ENCODE data around the gene ELMOD1.

Gene ELMOD1

DNA sequence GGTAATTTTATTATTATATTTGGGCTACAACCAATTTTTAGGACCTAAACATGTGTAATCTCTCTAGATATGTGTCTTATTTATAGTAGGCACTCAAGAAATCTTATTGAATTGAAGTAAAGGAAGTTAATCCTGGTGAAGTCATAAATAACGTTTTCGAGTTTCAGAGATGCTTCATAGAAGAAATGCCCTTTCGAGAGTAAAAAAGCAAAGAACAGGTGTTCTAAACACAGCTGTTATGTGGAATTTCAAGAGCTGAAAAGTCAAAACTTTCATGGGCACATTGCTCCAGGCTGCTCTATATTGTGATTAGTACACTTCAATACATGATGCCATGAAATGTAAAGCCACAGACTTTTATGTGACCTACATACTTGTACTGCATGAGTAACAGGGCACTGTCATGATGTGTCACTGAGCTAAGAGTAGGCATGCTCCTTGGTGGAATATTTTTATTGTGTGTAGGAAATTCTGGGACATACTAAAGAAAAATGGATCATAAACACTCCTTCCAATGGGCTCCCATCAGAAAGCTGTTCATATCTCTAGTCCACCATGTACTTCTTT lies 7.2 kb upstream of the ELMOD1 start:
- DNase-seq (ENCODE audit: low read depth, low spot score), result no peak

DNA sequence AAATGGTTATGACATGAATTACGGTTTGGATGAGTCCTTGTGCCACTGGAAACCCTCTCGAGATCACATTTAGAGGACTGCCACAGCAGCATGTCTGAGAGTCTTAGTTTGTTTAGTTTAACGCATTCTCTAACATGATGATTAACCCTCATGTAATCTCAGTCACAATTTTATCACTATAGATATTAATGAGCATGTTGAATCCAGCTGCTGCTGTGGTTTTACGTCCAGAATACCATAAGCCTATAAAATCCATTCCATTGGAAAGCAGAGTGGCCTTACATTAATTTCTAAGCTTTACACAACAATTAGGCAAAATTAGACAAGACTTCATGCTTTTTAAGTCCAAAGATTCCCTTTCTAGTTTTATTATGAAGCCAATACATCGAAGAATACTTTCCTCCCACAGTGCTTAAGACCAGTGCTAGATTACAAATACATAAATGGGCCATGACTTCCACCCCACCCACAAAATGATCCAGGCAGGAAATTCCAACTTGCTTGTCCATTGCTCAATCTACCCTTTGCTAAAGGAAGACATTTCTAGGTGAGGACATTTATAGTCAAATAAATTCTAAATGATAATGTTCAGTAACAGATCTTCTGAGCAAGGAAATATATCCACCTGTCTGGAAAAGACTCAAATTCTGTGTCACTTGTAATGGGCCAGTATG lies 3.5 kb upstream of the ELMOD1 start:
- no peak for DNase-seq (ENCODE audit: low read depth, low spot score)

DNA sequence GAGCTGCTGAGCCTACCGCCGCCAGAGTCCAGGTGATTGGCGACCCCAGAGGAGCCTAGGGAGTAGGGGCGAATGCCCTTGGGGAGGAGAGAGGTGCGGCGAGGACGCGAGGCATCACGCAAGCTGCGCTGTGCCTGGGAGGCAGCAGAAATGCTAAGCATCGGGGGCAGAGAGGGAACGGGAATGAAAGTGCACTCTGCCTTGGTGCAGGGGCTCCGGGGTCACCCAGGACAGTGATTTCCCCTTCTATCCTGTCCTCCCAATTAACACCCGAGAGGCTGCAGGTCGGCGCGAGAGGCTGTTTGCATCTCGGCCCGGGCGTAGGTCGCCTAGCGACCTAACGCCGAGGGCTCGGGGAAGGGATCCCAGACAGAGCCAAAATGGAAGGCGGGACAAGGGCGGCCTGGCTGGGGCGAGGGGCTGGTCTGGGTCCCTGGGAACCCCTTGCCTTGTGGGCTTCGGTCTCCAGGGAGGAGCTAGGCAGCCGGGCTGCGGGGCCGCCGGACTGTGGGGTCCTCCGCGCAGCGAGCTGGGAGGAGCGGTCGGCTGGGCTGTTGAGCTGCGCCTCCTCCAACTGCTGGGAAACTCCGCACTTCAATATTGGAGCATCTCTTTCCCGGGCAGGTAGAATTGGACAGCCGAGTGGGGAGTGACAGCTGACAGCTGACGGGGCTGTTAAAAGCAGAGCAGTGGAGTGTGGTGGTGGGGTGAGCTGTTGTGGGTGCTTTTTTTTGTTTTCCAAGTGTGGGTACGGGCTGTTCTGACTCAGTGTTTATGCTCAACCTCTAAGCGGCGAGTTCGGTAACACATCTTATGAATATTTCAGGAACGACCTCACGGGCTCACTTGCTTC lies 657 bp downstream of the ELMOD1 start:
- DNase-seq (ENCODE audit: low read depth, low spot score), result no peak

DNA sequence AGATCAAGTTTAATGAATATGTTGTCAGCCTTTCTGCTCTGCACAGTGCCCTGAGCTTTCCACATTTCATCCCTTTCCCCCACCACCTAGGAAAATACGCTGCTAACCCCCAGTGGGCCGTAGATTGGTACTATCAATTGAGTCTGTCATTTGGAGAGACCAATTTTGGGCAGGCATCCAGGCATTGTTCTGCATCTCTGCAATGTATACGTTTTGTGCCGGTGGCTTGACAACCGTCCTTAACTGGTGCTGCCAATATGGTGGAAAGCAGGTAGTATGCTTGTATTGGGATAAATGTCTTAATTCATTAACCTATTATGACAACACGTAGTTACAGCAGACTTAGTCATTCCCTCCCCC lies 1.3 kb downstream of the ELMOD1 start:
- DNase-seq (ENCODE audit: low read depth, low spot score), result no peak

DNA sequence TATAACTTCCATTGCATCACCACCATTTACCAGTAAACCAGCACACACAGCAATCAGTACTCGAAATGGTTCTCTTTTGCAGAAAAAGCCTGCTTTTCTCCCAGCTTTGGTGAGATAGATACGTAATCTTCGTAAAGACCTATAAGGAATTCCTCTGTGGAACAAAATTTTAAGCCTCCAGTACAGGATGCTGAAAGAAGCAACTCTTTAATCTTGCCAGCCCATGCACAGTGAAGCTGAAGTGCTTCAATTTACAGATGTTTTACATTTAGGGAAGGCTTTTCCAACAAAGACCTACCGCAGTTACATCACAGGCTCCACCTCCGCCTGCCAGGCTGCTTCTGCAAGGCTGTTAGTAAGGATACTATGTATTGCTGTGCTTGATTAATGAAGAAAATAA lies 1.9 kb downstream of the ELMOD1 start:
- no peak for DNase-seq (ENCODE audit: low read depth, low spot score)

DNA sequence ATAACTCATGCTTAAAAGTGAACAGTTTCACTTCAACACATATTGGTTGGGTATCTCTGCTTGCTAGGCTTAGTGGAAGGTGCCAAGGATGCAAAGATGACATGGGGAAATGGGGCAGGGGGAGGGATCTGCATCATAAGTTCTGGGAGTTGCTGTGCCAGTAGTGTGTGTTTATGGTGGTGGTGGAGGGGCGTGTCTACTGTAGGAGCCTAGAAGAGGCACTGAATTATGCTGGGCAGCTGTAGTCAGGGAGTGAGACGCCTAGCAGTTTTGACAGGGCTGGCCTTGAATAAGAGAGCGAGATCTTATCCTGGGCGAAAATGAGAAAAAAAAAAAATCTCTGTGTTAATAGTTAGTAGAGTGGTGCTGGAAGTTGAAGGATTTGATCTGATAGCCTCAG lies 3.0 kb downstream of the ELMOD1 start:
- DNase-seq (ENCODE audit: low read depth, low spot score), result no peak

DNA sequence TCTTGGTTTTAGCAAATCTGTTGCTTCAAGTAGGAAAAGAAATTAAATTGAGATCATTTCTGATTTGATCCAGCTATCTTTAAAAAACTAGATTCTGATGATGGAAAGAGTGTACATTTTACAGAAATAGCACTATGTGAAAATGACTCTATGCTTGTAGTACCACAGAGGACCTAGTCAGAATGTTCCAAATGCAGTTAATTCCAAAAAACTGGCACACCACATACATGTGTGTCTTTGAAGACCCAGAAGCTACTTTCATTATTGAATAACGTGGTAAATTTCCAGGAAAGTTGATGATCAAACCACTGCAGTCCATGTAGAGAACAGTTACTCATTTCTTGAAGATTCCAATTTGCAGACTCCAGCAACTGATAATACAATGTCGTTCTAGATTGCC lies 3.8 kb downstream of the ELMOD1 start:
- no peak for DNase-seq (ENCODE audit: low read depth, low spot score)

DNA sequence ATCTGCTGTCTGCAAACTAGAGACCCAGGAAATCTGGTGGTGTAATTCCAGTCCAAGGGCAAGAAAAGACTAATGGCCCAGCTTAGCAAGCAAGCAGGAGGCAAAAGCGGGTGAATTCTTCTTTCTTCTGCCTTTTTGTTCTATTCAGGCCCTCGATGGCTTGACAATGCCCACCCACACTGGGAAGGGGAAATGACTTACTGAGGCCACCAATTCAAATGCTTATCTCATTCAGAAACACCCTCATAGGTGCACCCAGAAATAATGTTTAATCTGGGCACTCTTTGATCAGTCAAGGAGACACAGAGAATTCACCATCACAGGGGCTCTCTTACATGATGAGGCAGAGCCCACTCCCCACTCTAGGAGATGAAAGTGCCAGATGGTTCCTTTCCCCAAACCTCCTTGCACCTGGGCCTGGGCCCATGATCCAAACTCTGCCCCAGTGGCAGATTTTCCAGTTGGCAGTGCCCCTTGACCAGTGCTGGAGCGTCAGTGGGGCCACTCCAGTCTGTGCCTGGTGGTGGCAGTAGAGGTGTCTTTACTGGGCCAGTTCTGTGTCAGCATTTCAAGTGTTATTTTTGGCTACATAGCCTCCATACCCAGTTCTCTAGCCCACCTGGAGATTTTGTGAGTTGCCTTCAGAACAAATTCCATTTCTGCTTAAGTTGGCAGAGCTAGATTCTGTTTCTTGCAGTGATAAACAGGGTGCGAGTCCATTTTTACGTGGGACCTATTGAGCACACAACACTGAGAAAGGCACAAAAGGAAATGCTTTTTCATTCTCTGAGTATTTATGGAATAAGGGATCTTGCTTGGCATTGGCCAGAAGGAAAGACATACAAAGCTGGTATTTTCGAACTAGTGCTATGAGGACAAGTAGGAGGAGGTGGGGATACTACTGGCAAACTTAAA lies 7.5 kb downstream of the ELMOD1 start:
- no peak for DNase-seq (ENCODE audit: low read depth, low spot score)

DNA sequence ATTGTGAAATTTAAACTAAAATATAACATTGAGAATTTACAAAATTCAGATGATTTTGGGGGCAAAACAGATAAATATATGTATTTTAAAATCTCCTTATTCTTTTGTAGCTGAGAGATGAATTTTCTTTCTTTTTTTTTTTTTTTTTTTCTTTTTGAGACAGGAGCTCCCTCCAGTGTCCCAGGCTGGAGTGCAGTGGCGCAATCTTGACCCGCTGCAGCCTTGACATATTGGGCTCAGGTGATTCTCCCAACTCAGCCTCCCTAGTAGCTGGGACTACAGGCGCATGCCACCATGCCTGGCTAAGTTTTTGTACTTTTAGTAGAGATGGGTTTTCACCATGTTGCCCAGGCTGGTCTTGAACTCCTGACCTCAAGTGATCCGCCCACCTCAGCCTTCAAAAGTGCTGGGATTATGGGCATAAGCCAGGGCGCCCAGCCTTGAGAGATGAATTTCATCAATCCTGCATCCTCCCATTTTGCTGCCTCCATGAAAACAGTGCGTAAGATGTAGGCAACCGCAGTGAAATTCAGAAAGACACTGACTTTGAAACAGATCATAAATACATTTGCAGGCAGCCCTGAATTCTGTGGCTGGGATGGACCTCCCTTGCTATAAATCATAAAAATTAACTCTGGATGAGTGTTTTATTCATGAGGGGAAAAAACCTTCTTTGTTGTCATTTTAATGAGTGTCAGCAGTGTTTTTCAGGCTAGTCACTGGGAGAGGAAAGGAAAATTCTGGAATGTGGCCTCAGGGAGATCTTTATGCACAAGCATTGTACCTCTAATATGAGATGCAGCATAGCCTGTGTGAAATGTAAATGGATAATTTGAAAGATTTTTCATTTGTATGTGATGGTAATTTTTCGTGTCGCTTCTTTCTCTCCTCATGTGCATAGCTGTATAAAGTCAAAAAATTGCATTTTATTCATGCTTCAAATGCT lies 14.4 kb downstream of the ELMOD1 start:
- DNase-seq (ENCODE audit: low read depth, low spot score), result no peak

DNA sequence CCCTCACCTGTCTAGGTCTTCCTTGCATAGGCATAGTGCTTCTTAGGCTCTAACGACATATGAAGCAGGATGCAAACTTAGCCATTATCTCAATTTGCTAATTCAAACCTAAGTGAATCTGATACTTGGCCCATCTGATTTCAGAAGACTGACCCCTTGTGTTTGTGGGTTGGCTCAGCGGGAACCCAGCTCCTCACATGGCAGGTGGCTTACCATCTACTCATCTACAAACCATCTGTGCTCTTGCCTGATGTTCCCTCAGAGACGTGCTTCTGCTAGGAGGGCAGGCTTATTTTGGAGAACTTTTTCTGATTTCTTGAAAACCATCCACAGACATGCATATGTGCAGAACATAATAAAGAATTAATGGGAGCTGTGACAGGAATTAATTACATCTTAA lies 15.2 kb downstream of the ELMOD1 start:
- no peak for DNase-seq (ENCODE audit: low read depth, low spot score)

DNA sequence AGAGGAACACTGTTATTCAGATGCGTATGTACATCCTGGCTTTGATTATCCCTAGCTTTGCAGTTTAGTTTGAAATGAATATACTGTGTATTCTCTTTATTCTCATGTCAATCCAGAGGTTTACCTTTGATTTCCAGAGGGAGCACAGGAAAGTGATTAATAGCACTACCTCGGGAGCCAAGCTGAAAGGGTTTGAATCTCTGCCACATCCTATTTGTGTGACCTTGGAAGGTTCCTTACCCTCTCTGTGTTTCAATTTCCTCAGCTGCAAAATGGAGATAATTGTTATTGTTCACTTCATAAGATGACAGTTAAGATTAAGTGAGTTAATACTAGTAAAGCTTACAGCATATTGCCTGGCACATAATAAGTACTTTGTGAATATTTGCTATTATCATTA lies 17.9 kb downstream of the ELMOD1 start:
- DNase-seq (ENCODE audit: low read depth, low spot score), result no peak

DNA sequence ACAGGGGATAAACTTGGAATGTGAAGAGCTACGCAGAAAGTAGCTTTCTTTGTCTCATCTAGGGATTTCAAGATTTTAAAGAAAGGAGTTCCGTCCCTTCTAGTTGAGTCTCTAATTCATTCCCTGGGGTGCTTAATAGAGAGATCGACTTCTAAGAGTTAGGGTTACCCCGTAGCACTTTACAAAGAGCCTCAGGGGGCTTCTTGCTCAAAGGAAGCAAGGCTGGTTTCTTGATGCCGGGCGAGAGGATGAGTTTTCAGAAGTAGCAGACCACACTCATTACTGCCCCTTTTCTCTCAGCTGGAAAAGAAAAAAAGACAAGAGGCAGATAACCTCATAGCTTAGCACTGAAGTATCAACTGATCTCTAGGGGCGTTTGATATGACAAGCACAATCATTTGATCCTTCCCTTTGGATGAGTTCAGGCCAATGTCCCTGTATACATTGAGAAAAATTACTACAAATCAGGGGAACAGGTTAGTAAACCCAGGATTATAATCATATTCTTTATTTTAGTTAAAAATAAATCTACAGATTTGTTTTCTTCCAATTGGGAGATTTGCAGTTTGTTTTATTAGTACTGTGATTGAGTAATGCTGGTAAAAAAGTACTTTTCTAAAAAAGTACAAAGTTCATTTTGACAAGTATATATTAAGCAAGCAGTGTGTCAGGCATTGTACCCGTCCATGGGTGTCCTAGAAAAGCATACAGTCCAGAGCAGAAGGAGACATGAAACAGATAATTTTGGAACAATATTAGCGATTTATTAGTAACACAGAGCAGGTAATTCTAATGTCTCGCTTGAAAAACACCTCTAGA lies 18.7 kb downstream of the ELMOD1 start:
- no peak for DNase-seq (ENCODE audit: low read depth, low spot score)

DNA sequence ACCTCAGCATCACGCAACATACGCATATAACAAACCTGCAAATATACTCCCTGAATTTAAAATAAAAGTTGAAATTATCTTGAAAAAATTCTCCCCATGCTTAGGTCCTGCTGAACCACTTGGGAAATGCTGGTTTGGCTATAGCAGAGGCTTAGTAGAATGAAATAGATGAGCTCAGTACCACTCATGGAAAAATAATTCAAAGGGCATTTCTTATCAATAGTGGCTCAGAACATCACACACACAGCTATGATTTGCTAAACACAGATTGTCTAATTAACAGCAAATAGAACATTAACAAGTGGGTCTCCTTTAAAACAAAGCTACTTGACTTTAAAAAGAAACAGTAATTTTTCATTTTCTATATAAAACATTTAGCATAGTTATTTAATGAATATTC lies 21.5 kb downstream of the ELMOD1 start:
- DNase-seq (ENCODE audit: low read depth, low spot score), result no peak

DNA sequence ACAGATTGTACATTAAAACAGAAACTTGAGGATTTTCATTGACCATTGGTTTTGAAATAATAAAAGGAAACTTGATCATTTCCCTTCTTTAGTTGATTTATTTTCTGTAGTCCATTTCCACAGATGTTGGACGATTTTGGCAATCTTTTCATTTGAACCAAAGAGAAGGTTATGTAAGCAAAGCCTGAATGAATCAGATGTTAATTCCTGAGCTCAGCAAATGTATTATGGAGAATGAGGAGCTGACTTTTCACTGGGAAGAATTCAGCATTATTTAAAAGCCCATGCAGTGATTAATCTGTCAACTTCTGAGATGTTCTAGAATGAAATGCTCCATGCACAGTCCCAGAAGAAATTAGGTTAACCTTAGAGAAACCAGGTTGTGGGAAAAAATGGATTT lies 29.0 kb downstream of the ELMOD1 start:
- no peak for DNase-seq (ENCODE audit: low read depth, low spot score)

DNA sequence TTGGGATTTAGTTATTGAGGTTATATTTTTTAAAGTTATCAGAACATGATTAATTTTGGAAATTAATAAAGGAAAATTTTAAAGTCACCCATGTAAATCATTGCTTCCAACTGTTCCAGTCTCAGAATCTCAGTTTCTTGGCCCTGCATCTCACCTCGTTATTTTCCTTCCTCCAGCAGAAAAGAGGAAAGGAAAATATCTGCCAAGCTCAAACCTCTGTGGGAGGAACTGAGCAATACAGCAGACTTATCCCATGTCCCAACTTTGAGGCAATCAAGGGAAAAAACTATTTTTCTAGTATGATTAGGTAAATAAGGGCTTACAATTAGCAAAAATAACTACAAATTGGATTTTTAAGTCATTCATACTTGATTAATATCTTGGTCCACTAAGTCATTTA lies 30.1 kb downstream of the ELMOD1 start:
- DNase-seq (ENCODE audit: low read depth, low spot score), result no peak

DNA sequence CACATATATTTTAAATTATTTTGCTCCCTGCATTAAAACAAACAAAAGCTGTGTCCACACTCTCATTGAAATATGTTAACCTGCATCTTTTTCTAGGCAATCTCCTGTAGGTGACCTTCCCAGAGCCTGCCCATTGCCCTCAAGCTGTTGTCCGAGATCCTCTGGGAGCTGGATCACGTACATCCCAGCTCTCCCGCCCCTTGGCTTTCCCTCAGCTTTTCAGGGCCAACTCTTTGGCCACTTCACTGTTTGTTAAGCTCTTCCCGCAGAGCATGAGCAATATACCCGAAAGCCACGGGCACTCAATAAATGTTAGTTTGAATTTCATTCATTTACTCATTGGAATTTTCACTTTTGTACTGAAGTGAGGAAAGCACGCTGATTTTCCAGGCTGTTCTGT lies 32.2 kb downstream of the ELMOD1 start:
- DNase-seq (ENCODE audit: low read depth, low spot score), result no peak

DNA sequence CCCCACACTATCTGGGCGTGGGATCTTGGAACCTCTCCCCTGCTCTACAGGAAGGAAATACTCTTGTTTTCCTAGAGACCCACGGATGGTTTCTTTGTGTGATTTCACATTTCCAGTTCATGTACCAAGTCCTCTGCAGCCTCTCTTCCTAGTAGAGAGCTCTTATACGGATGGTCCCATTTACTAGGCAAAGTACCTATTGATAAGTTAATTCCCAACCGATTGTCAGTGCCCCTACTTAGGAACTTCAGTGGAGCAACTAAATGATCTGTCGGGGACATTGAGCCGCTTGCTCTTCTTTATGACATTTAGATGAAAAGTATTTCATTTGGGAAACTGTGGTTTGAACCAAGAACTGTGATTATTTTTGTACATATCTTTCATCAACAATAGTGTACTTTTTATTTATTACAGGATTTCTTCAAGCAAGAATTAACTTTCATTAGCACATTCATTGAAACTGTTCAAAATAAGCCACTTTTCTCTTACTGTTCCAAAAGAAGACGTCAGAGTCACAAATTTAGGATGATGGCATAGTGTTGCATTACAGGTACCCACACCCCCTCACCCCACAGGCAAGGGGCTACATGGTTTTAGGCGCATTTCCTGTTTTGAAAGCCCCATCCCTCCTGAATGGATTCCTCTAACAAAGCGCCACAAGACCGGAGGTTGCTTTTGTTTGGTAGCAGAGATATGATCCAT lies 34.2 kb downstream of the ELMOD1 start:
- no peak for DNase-seq (ENCODE audit: low read depth, low spot score)

DNA sequence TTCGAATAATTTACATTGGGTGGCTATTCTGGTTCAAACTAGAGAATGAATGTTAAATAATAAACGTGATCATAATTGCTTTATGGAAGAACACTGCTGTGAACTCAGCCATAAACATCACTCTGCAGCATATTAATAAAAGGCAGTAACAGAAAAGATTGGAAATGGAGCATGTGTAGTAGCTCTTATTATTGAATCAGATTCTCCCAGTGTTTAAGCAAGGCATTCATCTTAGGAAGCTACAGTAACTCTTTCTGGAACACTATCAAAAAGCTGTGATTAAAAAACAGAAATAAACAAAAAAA lies 34.7 kb downstream of the ELMOD1 start:
- no peak for DNase-seq (ENCODE audit: low read depth, low spot score)

DNA sequence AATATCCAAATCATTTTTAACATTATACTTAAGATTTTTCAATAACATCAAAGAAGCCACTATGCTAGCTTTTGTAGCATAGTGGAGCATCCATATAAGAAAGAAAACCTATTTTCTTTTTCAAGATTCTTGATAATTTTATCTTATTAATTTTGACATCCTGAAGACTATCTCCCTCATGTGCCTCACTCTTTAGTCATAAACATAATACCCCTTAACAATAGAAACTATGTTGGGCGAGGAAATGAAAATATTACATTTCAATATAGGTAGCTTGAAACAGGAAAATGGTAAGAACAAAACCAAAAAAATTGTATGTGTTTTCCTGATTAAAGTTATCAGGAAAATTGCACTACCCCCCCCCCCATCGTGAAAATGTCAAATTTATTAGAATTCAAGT lies 40.1 kb downstream of the ELMOD1 start:
- DNase-seq (ENCODE audit: low read depth, low spot score), result no peak

DNA sequence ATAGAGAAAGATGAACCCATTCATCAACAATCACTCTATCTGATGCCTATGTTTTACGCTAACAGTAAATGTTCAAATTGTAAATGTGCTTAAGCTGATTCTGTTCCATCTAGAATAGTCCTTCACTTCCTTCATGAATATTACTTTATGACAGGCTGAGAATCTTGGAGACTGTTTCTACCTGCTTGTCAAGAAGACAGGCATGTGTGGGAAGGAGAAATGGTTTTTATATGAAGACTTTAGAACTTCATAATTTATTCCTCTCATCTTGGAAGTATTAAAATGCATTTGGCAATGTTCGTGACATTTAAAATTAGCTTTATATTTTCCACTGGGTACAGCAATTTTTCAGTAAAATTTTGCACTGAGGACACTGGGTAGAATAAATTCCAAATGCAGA lies 41.0 kb downstream of the ELMOD1 start:
- no peak for DNase-seq (ENCODE audit: low read depth, low spot score)
